NCI-H748 (cell line): ENCODE results near the gene HOXB7.
A peak's percentile ranks its signal among the peaks of the same experiment; 100 is the strongest.

Source experiments
- DNase-seq: peaks from one replicate; lab custom pipeline; 2025; ENCODE audit not compliant: unreplicated experiment; lab: John Stamatoyannopoulos, UW

Gene HOXB7

DNA sequence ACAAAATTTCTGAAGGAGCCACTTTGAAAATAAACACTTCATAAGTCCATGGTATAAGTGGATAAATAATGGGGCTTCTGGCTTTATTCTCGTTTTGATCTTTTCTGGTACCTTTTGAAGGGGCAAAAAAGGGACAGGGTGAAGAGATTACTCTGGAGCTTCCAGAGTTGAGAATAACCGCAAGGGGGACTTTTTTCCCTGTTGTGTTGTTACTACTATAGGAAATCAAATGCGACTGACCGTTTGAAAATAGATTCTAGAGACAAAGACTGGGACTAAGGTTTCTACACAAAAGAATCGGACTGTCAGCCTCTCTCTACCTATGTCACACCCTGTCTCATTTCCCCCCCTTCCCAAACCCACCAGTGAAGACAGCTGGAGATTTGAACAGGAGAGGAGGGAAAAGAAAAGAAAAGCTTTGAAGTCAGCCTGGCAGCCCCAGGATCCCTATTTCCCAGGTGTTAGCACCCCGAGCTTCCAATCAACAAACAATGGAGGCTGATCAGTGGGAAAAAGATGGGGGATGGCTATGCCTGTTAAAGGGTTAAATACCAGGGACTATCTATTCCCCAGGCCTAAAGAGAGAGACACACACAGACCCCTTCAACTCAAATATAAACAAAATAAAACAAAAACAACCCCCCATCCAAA lies 41.0 kb downstream of the HOXB7 start:
- no peak for DNase-seq

DNA sequence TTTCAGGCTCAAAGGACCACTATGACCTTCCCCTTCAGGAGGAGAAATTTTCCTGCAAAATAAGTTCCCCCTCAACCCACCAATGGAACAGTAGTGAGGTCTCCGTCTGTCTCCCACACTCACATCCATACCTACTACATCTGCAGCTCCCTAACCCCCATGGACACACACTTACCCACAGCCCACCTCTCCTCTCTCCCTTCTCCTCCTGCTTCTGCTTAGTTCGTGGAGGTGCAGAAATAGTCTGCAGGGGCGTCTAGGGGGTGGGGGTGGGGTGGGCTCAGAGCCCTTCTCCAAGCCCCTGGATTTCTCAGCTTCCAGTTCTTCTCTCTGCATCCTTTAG lies 41.6 kb downstream of the HOXB7 start:
- DNase-seq, result no peak

DNA sequence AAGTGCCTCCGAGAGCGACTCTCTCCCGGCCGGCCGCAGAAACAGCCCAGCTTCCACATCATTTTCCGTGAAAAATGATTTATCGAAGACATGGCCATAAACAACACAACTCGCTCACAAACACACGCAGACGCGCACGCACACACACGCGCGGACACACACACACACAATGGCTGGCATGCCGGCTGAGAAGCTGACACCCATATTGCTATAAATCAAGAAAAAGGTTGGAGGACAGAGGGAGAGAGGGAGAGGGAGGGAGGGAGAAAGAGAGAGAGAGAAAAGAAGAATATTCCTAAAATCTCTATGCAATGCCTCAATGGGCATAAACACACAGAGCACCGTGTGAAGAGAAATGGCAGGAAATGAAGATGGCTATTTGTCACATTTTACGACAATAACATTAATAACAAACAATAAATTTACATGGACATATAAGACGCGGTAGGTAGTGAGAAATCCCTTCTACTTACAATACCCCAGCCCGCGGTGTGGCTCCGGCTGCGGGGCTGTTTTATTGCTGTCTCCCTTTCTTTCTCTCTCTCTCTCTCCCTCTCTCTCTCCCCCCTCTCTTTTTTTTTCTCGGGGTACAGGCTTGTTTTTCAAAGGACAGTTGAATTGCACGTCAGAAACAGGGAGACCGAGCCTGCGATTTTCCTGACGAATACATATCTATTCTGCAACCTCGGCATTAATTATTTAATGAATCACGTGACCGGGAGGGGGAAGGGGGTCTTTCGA lies 42.1 kb downstream of the HOXB7 start:
- DNase-seq, result peak; percentile 51

DNA sequence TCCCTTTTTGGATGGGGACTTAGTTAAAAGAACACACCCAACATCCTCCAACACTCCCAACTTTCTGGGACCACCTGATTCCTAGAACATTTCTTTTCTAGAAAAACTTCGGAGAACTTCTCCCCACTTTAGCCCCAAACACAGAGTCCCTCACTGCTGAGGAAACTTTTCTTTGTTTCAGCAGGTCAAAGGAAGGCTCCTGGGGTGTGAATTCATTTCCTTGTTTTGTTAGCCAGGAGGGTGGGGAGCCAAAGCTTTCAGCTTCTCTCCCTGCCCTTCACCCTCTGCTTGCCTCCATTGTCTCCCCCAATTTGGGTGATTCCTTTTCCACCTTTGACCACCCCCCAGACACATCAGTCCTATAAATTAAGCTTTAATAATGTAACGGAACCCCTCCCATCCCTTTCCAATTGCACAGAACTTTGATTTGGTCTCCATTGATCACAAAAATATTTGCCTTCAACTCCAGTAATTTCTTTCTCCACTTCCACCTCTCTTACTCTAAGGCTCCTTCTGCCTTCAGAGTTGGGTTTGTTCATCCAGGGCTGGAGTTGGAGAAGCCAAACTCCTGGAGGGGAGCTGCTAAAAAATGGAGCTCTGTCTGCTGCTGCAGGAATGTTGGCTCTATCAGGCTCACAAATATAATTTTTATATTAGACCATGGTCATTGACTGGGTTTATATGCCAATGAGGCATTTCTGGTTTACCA lies 43.0 kb downstream of the HOXB7 start:
- no peak for DNase-seq

DNA sequence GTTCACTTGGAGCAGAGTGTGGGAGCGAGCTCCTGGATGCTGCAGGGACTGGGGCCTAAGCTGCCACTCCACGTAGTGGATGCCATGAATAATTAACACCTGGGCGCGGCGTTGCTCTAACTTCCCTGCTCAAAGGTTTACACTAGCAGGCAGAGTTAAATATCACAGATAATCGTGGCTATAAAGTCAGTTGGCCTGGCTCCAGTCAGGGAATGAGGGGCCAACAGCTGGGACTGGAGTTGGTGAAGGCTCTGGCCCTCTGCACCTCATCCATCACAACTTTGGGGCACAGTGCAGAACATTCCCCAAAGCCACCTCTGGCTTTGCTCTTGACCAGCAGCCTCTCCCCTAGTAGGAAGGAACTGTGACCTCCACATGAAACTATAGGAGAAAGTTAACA lies 43.6 kb downstream of the HOXB7 start:
- DNase-seq, result peak; percentile 53

DNA sequence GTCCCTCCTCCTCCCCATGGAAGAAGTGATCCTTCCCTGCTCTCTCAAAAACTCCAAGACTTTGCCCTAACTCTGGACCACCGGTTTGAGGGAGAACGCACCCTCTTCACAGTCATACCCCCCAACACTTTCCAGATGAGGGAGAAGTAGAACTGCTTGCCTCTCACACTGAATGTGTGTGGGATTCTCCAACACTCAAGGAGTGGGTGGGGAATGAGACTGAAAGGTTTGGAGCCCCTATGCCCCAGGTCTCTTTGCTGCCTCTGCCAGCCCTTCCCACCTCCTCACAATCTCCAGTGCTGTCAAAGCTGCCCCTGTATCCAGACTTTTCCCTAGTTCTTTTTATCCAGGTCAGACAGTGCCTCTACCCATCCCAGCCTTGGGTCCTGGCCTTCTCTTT lies 44.1 kb downstream of the HOXB7 start:
- DNase-seq, result no peak

DNA sequence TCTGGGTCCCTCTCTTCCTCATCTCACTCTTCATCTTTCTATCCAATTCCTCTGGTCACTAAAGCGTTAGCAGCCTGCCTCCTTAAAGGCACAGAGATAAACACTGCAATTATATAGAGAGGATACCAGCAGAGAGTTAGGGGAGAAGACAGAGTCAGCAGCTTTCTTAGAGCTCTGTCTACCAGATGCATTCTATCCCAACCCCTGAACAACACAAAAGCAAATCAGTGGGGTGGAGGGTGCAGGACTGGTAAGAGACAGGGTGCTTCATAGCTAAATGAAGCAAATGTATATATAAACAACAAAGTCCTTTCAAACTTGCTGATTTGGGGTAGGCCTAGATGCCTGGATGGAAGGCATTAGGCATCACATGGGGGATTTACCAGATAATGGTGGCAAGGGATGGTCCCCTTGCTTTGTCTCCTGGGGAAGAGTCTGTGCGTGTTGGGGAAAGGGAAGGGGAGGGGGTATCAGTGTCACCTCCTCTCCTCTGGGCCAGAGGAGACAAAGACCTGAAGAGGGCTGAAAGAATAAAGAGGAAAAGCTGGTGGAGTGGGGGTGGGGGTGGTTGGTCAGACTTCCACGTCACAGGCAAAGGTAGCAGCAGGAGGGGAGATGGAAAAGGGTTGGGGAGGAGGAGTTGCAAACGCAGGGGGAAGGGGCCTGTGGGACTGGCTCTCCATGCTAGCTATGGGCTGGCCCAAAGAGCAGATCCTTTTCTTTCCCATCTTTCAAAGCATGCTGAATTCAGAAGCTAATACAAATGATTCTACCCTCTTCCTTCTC lies 44.7 kb downstream of the HOXB7 start:
- no peak for DNase-seq

DNA sequence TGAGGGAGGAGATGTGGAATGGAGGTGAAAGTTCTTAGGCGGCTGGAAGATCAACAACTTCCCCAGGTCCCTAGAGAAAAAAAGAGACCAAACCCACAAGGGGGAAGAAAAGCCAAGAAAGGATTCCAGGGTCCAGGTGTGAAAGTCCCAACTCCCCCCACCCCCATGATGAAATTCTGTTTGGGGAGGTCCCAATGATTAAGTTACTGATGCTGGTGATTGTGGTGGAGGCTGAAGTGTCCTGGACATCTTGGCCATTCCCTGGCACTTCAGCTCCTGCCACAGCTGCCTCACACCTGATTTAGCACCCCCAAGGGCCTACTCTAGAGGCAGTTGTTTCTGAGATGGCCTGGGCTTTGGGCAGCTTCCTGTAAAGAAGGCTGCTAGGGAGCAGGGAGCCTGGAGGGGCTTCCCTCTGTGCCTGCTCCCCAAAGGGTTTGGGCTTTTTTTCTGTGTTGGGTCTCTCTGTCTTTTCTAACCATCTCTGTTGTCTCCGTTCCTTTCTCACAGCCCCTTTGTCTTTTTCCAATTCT lies 45.7 kb downstream of the HOXB7 start:
- DNase-seq, result peak; percentile 13

DNA sequence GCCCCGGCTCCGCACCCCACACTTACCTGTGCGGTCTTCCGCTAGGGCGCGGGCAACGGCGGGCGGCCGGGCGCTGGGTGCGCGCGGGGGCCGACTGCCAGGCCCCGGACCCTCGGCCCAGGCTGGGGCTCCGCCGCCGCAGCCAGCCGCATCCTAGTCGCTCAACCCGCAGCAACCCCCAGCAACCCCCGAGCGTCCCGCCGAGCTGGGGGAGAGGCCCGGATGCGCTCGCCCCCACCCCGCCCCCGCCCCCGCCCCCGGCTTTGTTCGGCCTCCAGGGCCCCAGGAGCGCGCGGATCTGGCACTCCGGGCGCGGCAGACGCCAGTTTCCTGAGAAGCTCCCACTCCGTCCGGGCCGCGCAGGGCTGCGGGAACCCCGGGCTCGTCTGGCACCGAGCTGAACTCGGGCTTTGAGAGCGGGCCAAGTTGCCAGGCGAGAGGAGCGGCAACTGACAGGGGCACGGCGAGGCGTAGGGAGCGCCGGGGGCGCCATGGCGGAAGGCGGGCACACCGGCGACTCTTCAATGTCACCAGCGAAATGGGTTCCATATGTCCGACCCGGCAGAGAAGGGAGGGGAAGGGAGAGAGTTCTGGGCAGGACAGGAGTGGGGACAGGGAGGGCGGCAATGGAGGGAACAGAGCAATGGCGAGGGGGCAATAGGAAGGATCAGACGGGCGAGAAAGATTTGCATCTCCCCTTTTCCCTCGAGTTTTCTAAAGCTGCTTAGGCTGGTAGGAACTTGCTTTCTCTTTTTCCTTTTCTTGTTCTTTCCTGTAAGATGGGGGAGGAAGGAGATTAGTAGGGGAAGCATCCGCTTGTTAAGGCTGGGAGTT lies 46.4 kb downstream of the HOXB7 start:
- DNase-seq, result peak; percentile 62

DNA sequence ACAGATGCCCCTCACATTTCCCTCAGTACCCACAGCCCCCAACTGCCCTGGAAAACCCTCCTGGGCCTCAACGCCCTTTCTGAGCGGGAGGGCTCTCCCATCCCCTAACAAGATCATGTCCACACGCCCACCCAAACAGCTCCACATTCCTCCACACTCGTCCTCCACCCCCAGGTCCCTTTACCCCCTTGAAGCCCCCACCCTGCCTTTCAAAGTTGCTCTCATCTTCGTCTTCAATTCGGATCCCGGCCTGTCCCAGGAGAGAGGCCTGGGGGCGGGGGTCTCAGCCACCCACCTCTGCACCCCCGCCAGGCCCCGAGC lies 47.0 kb downstream of the HOXB7 start:
- no peak for DNase-seq

DNA sequence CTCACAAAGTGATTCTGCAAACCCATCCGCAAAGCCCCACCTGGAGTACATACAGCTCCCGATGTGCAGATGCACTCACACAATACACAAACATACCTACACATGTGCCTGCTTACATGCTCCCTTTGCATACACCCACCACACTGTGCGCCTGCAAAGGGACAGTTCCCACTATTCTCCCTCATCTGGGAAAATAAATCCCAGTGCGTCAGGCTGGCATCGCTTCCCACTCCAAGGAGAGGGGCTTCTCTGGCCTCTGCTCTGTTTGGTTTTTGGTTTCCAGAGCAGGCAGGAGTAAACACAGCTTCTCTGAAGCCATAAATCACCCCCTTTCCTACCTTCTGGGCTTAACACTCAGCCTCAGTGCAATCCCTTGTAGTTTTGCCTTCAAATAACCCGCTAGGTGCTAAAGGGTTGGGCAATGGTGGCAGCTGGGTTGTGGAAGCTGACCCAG lies 47.4 kb downstream of the HOXB7 start:
- peak; percentile 39 for DNase-seq

DNA sequence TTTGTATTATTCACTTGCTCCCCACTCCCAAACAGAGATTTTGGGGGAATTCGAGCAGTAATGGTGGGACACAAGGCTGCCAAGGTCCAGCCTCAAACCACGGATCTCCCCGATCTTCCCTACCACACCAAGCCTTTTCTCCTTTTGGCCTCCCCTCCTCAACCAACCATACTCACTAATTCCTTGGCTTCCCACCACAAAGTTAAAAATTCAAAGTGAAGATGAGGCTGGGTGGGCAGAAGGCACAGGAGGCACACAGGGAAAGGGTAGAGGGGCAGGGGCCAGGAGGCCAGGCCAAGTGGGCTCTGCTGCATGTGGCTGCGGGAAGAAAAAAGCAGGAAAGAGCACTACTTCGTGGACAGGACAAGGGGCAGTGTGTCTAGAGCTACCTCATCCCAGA lies 47.9 kb downstream of the HOXB7 start:
- DNase-seq, result no peak

DNA sequence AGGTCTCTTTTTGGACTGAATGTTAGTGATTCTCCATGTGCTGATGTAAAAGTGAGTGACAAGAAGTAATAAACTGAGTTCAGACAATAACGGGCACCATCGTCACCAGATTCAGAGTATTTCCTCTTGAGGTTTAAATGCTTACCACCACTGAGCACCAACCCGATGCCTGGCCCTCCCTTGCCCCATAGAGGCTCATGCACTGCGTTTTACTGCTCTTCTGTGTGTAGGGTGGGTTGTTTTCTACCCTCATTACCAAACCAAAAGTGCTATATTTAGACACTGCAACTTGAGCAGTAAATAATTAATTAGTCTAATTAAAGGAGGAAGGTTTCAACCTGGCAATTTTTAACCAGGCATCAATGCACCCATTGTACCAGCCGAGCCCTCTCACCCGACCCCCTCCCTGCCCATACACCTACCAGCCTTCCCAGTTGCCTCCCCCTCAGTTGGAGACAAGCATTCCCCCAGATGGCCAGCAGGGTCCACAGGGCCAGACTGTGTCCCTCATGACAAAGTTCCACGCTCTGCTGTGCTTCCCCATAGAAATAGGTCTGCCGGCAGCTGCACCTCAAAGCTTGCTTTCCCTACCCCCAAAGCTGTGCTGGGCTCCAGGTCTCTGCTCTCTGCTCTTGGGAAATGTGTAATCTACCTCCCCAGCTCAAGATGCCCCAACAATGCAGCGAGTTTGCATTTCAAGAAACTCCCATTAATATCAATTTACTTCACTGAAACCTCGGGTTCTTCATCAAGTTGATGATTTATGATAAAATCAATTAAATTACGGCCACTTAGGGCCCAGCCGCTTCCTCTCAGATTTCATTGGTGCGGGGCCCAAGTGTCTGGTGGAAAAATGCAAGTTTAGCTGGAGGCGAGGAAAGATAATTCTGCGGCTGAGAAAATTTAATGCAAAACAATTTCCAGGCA lies 48.7 kb downstream of the HOXB7 start:
- DNase-seq, result no peak

DNA sequence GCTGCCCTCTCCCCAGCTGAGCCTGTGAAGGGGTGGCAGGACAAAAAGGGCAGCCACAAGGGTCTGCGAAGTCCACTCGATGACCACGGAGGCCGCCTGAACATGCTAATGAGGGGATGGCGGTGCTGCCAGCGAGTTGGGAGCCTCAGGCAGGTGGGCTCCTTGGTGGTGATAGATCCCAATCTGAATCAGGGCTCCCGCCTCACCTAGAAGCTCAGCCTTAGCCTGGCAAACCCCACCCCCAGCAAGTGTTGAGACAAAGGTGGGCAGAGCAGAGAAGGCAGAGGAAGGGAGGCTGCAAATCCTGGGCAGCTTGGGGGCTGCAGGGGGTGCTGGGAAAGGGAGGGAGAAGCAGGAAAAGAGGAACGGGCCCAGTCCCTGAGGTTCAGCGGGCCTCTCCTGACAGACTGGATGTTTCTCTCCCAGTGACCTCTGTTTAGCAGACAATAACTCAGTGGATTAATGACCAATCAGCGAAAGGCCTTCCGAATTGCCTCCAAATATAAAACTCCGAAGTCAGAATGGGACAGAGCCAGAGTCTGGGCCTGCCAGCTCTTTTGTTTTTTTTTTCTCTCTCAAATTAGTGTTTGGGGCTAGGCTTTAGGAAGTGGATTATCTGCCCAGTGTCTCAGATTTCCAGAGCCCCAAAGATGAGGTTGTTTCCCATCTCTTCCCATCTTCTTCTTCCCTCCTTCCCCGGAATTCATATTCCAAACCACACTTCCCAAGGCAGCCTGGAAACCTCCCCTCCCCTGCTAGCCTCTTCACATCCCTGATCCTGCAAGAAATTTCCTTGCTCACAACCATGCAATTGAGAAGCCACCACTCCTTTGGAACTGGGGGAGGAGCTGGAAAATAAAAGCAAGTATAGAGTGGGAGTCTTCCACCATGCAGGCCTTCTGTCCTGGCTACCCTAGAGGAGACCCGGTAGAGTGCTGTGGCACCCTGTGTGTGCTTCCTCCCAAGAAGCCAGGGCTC lies 50.7 kb downstream of the HOXB7 start:
- no peak for DNase-seq

DNA sequence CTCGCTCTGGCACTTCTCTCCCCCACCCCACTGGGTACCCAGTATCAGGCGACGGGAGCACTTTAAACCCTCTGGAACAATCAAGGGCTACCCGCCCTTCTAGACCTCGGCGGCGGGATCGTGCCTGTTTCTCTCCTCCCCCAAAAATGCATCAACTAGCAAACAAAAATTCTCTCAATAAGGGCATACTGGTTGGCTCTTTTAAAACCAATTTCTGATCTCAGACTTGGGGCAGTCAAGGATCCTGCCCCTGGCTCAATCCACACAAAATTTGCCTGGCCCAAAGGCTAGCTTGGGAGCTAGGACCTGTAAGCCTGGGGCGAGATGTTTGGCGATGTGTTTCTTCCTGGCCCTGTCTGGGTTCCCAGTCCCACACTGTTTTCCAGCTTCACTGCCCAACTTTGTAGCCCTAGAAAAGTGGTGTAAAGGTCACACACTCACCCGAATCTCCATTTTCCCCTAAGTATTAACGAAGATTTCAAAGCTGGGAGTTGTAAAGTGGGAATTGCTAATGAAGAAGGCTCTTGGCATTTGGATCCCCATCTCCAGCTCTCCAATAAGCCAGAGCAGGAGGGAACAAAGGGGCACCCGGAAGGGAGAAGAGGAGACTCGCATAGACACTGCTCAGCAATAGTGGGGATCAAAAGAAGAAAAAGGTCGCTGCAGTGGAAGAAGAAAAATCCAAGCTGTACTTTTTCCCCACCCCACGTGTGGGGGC lies 51.5 kb downstream of the HOXB7 start:
- DNase-seq, result no peak

DNA sequence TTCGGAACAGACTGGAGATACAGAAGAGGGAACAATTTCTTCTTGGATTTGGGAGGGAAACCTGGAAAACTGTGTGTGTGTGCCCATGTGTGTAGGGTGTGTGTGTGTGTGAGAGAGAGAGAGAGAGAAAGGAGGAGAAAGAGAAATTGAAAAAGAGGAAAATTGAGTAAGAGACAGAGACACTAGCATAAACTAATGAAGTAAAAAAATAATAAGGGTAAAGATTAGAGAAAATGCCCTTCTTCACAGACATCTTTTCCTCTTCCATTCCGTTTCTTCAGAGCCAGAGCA lies 52.0 kb downstream of the HOXB7 start:
- DNase-seq, result no peak

DNA sequence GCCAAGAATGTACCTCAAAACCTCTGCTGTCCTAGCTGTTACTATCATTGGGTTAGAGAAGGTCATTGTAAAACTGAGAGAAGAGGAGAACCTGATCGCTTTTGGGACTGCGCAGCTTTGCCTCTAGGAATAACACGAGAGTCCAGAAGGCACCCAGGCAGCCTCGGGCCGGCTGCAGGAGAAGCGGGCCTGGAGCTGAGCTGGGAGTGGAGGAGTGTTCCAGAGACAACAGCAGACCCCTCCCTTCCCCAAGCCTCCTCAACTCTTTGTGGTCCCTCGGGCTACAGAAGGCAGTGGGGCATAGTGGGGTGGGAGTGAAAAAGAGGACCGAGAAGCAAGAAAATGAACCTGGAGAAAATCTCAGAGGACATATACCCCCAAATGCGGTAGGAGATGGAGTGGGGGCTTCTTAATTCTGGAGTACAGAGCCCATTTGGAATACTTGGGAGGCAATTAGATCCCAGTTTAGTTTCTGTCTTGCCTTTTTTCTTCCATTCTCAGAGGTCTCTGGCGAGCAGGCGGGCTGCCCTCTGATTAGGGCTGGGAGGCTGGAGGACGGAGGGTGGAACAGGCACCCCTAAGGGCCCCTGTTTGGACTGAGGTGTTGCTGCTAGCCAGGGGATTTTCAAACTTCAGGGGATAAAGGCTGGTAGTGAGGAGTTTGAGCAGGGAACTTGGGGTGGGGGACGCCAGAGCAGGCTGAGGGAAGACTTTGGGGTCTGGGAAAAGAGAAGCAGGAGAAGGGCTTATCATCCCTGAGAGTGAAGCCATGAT lies 52.6 kb downstream of the HOXB7 start:
- DNase-seq, result no peak
